ENCODE data around the gene FBXL19.

Gene FBXL19

DNA sequence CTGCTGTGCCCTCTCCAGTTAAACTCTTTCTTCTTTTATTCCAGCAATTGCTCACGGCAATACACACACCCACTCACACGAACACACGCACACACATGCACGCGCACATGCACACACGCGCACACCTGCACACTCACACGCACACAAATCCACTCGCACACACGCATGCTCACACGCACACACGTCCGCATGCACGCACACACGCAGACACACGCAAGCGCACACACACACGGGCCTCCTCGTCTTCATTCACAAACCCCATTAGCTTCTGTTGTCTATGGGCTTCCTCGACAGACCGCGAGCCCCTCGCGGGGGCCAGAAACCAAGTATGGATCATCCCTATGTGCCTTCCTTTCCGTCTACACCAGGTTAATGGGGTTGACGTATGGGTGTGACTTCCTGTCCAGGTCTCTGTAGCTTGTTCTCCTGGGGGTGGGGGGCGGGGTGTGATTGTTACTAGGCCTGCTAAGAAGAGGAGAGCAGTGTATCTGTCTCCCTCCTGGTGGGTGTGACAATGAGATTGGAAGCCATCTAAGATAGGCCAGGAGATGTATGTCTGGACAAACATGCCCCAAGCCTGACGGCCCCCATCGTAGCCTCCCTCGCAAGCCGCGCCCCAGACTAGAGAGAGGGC lies 27.6 kb upstream of the FBXL19 start:
- TF ChIP-seq, protein P1, sequence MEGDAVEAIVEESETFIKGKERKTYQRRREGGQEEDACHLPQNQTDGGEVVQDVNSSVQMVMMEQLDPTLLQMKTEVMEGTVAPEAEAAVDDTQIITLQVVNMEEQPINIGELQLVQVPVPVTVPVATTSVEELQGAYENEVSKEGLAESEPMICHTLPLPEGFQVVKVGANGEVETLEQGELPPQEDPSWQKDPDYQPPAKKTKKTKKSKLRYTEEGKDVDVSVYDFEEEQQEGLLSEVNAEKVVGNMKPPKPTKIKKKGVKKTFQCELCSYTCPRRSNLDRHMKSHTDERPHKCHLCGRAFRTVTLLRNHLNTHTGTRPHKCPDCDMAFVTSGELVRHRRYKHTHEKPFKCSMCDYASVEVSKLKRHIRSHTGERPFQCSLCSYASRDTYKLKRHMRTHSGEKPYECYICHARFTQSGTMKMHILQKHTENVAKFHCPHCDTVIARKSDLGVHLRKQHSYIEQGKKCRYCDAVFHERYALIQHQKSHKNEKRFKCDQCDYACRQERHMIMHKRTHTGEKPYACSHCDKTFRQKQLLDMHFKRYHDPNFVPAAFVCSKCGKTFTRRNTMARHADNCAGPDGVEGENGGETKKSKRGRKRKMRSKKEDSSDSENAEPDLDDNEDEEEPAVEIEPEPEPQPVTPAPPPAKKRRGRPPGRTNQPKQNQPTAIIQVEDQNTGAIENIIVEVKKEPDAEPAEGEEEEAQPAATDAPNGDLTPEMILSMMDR (IDR thresholded peaks at IDR 0.05; ENCODE audit: extremely low read depth, insufficient read depth, missing control alignments), result no peak
- in situ Hi-C loops (cut with MboI; ENCODE audit: low pct_unique_long_range_greater_than_20kb, low sequenced_read_pairs, unreplicated experiment), result loop anchor here (10.0 kb wide), 1 partner anchor 51 kb away; no protein-coding TSS in a partner anchor
- peak; percentile 10 for DNase-seq (ENCODE audit: low spot score)

- in situ Hi-C loops (cut with MboI; ENCODE audit: low pct_unique_long_range_greater_than_20kb, low sequenced_read_pairs, unreplicated experiment), result loop anchor here (10.0 kb wide), 1 partner anchor 52 kb away; no protein-coding TSS in a partner anchor
- peak; percentile 17 for DNase-seq (ENCODE audit: low spot score)
- TF ChIP-seq, protein P1 (IDR thresholded peaks at IDR 0.05; ENCODE audit: extremely low read depth, insufficient read depth, missing control alignments), result no peak
These were observed 27.0 kb upstream of the FBXL19 start, which contains the start of gene CTF1 for GRCh38 chr16:30896261-30896888. Gene CTF1, plus strand, starts transcription at chr16:30896614. Its CDS starts 30 bp downstream, at chr16:30896644.

DNA sequence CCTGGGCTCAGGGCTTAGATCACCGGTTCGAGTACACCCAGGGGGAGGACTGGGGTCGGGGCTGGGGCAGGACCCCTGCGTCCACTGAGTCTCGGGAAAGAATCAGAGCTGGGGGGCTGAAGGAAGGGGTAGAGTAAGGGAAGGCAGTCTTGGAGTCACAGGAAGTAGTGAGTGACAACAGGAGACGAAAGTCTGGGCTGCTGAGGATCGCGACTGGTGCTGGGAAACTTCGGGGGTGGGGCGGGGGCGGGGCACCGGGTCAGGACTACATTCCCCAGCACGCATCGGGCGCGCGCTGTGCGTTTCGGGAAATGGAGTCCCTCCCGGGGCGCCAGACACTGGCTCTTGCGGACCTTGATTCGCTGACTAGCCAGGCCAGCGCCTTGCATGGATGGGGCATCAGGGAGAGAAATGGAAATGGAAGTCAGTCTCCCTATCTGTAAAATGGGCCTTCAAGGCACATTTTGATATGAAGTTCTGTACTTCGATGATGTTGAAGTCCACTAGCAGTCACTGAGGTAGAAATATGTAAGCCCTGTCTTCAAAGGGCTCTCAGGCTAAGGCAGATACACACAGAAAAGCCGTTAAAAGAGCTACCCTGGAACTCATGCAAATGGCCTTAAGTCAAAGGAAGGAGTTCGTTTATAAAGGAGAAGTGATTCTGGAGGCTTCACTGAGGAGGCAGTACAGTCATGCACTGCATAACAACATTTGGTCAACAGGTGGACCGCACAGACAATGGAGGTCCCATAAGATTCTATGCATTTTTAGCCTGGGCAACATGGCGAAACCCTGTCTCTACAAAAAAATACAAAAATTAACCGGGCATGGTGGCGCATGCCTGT lies 26.3 kb upstream of the FBXL19 start:
- TF ChIP-seq, protein P1 (IDR thresholded peaks at IDR 0.05; ENCODE audit: extremely low read depth, insufficient read depth, missing control alignments), result no peak
- in situ Hi-C loops (cut with MboI; ENCODE audit: low pct_unique_long_range_greater_than_20kb, low sequenced_read_pairs, unreplicated experiment), result loop anchor here (10.0 kb wide), 1 partner anchor 52 kb away; no protein-coding TSS in a partner anchor
- peak; percentile 87 for DNase-seq (ENCODE audit: low spot score)

GRCh38 chr16:30899794-30900193 lies 23.6 kb upstream of the FBXL19 start:
- no peak for DNase-seq (ENCODE audit: low spot score)
- in situ Hi-C loops (cut with MboI; ENCODE audit: low pct_unique_long_range_greater_than_20kb, low sequenced_read_pairs, unreplicated experiment), result loop anchor here (10.0 kb wide), 1 partner anchor 55 kb away; no protein-coding TSS in a partner anchor
- TF ChIP-seq, protein P1 (IDR thresholded peaks at IDR 0.05; ENCODE audit: extremely low read depth, insufficient read depth, missing control alignments), result no peak

DNA sequence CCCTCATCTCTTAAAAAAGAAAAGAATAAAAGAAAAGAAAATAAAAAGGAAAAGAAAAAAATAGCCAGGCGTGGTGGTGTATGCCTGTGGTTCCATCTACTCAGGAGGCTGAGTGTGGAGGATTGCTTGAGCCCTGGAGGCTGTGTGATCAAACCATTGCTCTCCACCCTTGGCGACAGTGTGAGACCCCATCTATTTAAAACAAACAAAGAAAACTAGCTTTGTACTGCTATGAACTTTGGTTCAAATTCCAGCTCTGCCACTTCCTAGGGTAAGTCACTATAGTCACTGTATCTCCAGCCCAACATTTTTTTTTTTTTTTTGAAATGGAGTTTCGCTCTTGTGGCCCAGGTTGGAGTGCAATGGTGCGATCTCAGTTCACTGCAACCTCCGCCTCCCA lies 22.8 kb upstream of the FBXL19 start:
- DNase-seq (ENCODE audit: low spot score), result no peak
- TF ChIP-seq, protein P1 (IDR thresholded peaks at IDR 0.05; ENCODE audit: extremely low read depth, insufficient read depth, missing control alignments), result no peak
- in situ Hi-C loops (cut with MboI; ENCODE audit: low pct_unique_long_range_greater_than_20kb, low sequenced_read_pairs, unreplicated experiment), result no loop called here

Data from GM13977 (cell line).